HepG2 (cell line): ENCODE results near the gene IQSEC1. TPM values are rescaled to one million over a fixed set of nuclear protein-coding genes. Genes with fewer than 3 reads are reported as not detected.

Experiments
- ATAC-seq: fragments of 200-7000 bp; cut with Tn5 transposase; 3 replicates; pipeline ENCODE4 v1.9.1; 2020; ENCODE audit warnings: mild to moderate bottlenecking, moderate library complexity
- BruUV-seq: library from RNA; stranded (reverse); fragments of 400-500 nt; replicated peaks from 2 replicates; lab custom pipeline; 2021; lab: Mats Ljungman, UMichigan
- CTCF ChIA-PET: fragments of 300-600 bp; formaldehyde crosslinking; extraction: SDS; loops from one replicate; lab custom pipeline; 2021; ENCODE audit warnings: low total read pairs, inconsistent platforms, low intra/inter-chr PET ratio; lab: Yijun Ruan, JAX
- POLR2A ChIA-PET: fragments of 350-600 bp; sonication (Branson Sonifier 250); formaldehyde crosslinking; loops from one replicate; lab custom pipeline; 2020; ENCODE audit warnings: antibody characterized with exemption, inconsistent platforms; lab: Yijun Ruan, JAX
- DNase-seq: peaks from one replicate; pipeline ENCODE4 v3.0.0-alpha.2; 2015; ENCODE audit warnings: low spot score
- FAIRE-seq: peaks from 3 replicates; lab custom pipeline; 2011; peaks lifted over from hg19 to GRCh38; lab: Jason Lieb, UNC
- H2AFZ ChIP-seq: one replicate; pipeline ENCODE4 v1.6.1; 2011; ENCODE audit warnings: low read length, inconsistent platforms
- H3K27ac ChIP-seq: fragments of 300-600 bp; 3 replicates; pipeline ENCODE4 v1.8.0; 2011; ENCODE audit warnings: mixed run types, mild to moderate bottlenecking, mixed read lengths, low read length, inconsistent platforms; ENCODE audit not compliant: insufficient read depth; ENCODE audit errors: extremely low read length
- H3K27me3 ChIP-seq, 2 experiments: fragments of 200-600 bp in 1 of 2; 2 replicates in 1 of 2; 3 replicates in 1 of 2; pipeline versions ENCODE4 v1.6.0 to v1.8.0; 2011; ENCODE audit warnings: low read length in 2 of 2, mild to moderate bottlenecking in 2 of 2, moderate library complexity in 2 of 2, inconsistent platforms in 1 of 2; ENCODE audit not compliant: insufficient read depth in 2 of 2, control insufficient read depth in 1 of 2
- H3K36me3 ChIP-seq, 2 experiments: fragments of 200-600 bp in 1 of 2; replicated peaks in 1 of 2; 2 replicates in 1 of 2; 3 replicates in 1 of 2; pipeline versions ENCODE4 v1.5.1 to v1.8.0; 2011; ENCODE audit warnings: low read length in 2 of 2, inconsistent platforms in 1 of 2; ENCODE audit not compliant: insufficient read depth in 2 of 2, control insufficient read depth in 1 of 2
- H3K4me1 ChIP-seq: 2 replicates; pipeline ENCODE4 v1.5.1; 2012; ENCODE audit warnings: low read length, inconsistent platforms; ENCODE audit not compliant: insufficient read depth
- H3K4me2 ChIP-seq: 2 replicates; pipeline ENCODE4 v1.6.0; 2011; ENCODE audit warnings: low read depth, low read length, inconsistent platforms
- H3K4me3 ChIP-seq, 3 experiments: fragments of 200-600 bp in 1 of 3; sonication (generic), shearing (Covaris generic) in 1 of 3; replicated peaks in 1 of 3; 2 replicates each; pipeline ENCODE4 v1.5.1; 2011 to 2016; ENCODE audit warnings: low read length in 3 of 3, inconsistent platforms in 2 of 3, low read depth in 2 of 3, mild to moderate bottlenecking in 2 of 3, control low read depth in 1 of 3, mixed read lengths in 1 of 3; ENCODE audit not compliant: insufficient read depth in 1 of 3
- H3K79me2 ChIP-seq: one replicate; pipeline ENCODE4 v1.6.1; 2011; ENCODE audit warnings: low read length, inconsistent platforms; ENCODE audit not compliant: insufficient read depth
- H3K9ac ChIP-seq: 2 replicates; pipeline ENCODE4 v1.6.0; 2011; ENCODE audit warnings: mild to moderate bottlenecking, low read depth, low read length, inconsistent platforms; ENCODE audit not compliant: insufficient read depth
- H3K9me3 ChIP-seq: 2 replicates; pipeline ENCODE4 v1.5.1; 2012; ENCODE audit warnings: mild to moderate bottlenecking, low read length
- H4K20me1 ChIP-seq: 2 replicates; pipeline ENCODE4 v1.6.0; 2011; ENCODE audit warnings: inconsistent platforms, mild to moderate bottlenecking, low read length, moderate library complexity; ENCODE audit not compliant: insufficient read depth
- CENPT ChIP-seq: sonication (generic); formaldehyde crosslinking; IDR thresholded peaks from 2 replicates; pipeline ENCODE4 v1.8.0; 2022; ENCODE audit warnings: low read depth, mild to moderate bottlenecking, moderate library complexity, missing genetic modification reagents
- MAZ ChIP-seq, 2 experiments: sonication (generic) in 1 of 2; formaldehyde crosslinking in 1 of 2; IDR thresholded peaks; 2 replicates each; pipeline versions ENCODE4 v1.5.0 to v1.6.1; 2012 to 2020; ENCODE audit warnings: low read depth in 2 of 2, mild to moderate bottlenecking in 2 of 2, borderline replicate concordance in 1 of 2, improper control_type of control experiment in 1 of 2, low read length in 1 of 2, missing genetic modification reagents in 1 of 2, moderate library complexity in 1 of 2
- NFATC3 ChIP-seq: sonication (generic); formaldehyde crosslinking; IDR thresholded peaks from 2 replicates; pipeline ENCODE4 v1.5.1; 2020; ENCODE audit warnings: mild to moderate bottlenecking, missing genetic modification reagents
- YY1 ChIP-seq: IDR thresholded peaks from 2 replicates; pipeline ENCODE4 v1.6.1; 2011; ENCODE audit warnings: low read length, low read depth, moderate library complexity, mild to moderate bottlenecking; ENCODE audit not compliant: insufficient read depth, insufficient replicate concordance
- ZBTB3 ChIP-seq: sonication (generic); formaldehyde crosslinking; IDR thresholded peaks from 2 replicates; pipeline ENCODE4 v1.4.0; 2020; ENCODE audit warnings: low read depth, mild to moderate bottlenecking, moderate library complexity, missing genetic modification reagents, borderline replicate concordance
- ZNF788 ChIP-seq: sonication (generic); formaldehyde crosslinking; IDR thresholded peaks from 2 replicates; pipeline ENCODE4 v1.5.0; 2020; ENCODE audit warnings: mild to moderate bottlenecking, missing genetic modification reagents, borderline replicate concordance
- WGBS: methylation state at CpG from one replicate; pipeline ENCODE4 v1.1.6; 2017; ENCODE audit warnings: low lambda C conversion rate; 5-methylcytosine and 5-hydroxymethylcytosine counted together
- in situ Hi-C: cut with HindIII; loops from 2 replicates; pipeline ENCODE4 v1.10.0; 2017; ENCODE audit warnings: low pct_unique_long_range_greater_than_20kb; ENCODE audit not compliant: extremely low pct_ligation_motif_present
- intact Hi-C: fragments of 100-400 bp; cut with micrococcal nuclease; formaldehyde crosslinking; loops from one replicate; pipeline ENCODE4 v1.10.0; 2022; ENCODE audit not compliant: unreplicated experiment
- polyA plus RNA-seq, 8 experiments: library from polyadenylated mRNA; depleted of rRNA in 3 of 8; stranded (reverse) in 7 of 8; unstranded in 1 of 8; fragments of >200 nt; fragmentation: Illumina TruSeq in 4 of 8; extraction: Trizol in 4 of 8; gene quantifications; 2 replicates each; pipeline versions ENCODE4 v1.2.1 to v1.2.3, GENCODE V29; 2011 to 2016; ENCODE audit warnings: low read depth in 4 of 8, missing spikeins in 1 of 8, mixed read lengths in 1 of 8; ENCODE audit not compliant: insufficient read depth in 1 of 8
- total RNA-seq, 5 experiments: library from RNA; depleted of rRNA; stranded (reverse); fragments of >200 nt; fragmentation: Illumina TruSeq; extraction: Trizol; gene quantifications; 2 replicates each; pipeline ENCODE4 v1.2.3, GENCODE V29; 2016; ENCODE audit warnings: low read depth in 1 of 5
- TF ChIP-seq, protein P1 (sequence below): IDR thresholded peaks from 2 replicates; pipeline ENCODE4 v1.6.1; 2016
- TF ChIP-seq, protein P2 (sequence below): sonication (generic); formaldehyde crosslinking; IDR thresholded peaks from 2 replicates; pipeline ENCODE4 v1.8.0; 2022; ENCODE audit warnings: mild to moderate bottlenecking, missing genetic modification reagents, moderate library complexity
- TF ChIP-seq, protein P3 (sequence below): sonication (generic); formaldehyde crosslinking; IDR thresholded peaks from 2 replicates; pipeline ENCODE4 v1.5.1; 2020; ENCODE audit warnings: missing genetic modification reagents, mild to moderate bottlenecking, borderline replicate concordance

IQSEC1 gene
- total and polyA plus RNA-seq, 2 of the 13 experiments (the other 11 are each of a cell fraction or from before 2014, with no cell fraction given), result 17.4 to 20.2 TPM

DNA sequence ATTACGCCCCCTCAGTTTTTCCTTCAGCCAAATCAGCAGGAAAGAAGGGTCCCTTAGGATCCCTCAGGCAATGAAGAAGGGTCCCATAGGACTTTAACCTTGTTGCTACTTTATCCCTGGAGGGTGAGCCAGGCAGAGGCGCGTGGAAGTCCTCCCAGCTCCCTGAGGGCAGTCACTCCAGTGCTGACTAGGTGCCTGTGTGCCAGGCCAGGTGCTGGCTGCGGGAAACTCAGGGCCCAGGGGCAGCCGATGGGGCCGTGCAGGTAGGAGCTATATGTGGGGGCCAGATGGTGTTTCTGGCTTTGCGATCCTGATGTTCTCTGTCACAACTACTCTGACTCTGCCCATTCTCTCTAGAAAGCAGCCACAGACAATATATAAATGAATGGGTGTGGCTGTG lies 42.8 kb upstream of the IQSEC1 start (continued):
- no peak for TF ChIP-seq NFATC3 (CRISPR knock-in tag)
- TF ChIP-seq CENPT (CRISPR knock-in tag), result no peak
- TF ChIP-seq, protein P1, sequence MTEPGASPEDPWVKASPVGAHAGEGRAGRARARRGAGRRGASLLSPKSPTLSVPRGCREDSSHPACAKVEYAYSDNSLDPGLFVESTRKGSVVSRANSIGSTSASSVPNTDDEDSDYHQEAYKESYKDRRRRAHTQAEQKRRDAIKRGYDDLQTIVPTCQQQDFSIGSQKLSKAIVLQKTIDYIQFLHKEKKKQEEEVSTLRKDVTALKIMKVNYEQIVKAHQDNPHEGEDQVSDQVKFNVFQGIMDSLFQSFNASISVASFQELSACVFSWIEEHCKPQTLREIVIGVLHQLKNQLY (CRISPR knock-in tag), result no peak
- TF ChIP-seq, protein P2, sequence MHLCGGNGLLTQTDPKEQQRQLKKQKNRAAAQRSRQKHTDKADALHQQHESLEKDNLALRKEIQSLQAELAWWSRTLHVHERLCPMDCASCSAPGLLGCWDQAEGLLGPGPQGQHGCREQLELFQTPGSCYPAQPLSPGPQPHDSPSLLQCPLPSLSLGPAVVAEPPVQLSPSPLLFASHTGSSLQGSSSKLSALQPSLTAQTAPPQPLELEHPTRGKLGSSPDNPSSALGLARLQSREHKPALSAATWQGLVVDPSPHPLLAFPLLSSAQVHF (CRISPR knock-in tag), result no peak
- no peak for TF ChIP-seq ZNF788
- TF ChIP-seq, protein P3, sequence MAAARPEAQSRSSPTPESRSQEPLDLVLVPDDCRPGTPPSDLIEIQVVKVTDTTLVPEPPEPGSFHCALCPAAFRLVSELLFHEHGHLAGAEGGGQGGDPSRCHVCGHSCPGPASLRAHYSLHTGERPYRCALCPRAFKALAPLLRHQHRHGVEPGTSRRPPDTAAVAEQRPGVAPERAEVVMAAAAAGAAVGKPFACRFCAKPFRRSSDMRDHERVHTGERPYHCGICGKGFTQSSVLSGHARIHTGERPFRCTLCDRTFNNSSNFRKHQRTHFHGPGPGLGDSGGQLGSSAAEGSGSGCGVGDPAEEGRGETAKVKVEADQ (CRISPR knock-in tag), result no peak
- TF ChIP-seq, all 625 proteins: peak for 0

DNA sequence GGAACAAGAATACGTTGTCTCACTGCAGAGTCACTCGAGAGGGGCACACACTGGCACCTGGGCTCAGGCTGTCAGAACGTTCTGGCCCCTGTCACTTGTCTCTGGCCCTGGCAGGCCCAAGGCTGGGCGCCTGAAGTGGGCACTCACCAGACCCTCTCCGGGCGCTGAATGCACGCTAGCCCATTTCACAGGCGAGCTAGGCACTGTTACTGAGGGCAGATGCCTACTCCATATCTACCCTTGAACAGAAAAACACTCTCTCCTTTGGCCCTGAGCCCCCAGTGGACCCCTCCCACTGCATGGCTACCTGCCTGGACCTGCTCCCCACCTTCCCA lies 42.3 kb upstream of the IQSEC1 start:
- FAIRE-seq (no peak), ATAC-seq (no peak), DNase-seq (no peak)
- 97% methylated on average over 5 of the region's 8 CpGs for WGBS
- H2AFZ ChIP-seq, result no peak overlapping the region
- no peaks in the 10 kb centered on the region for H3K27me3 ChIP-seq
- no peak overlapping the region for H3K4me3 ChIP-seq
- no peaks in the 10 kb centered on the region for H3K79me2 ChIP-seq
- H3K9ac ChIP-seq, result no peak overlapping the region
- no peaks in the 10 kb centered on the region for H3K36me3 ChIP-seq
- TF ChIP-seq YY1 (no peak), MAZ (IDR thresholded peaks at IDR 0.05; ENCODE audit: borderline replicate concordance, low read depth, low read length) (no peak), MAZ (CRISPR knock-in tag; IDR thresholded peaks at IDR 0.05; ENCODE audit: low read depth) (no peak), ZBTB3 (CRISPR knock-in tag) (no peak)
- in situ Hi-C loops, result no loop called here
- intact Hi-C loops, result no loop called here
- no peaks in the 10 kb centered on the region for H3K9me3 ChIP-seq
- peaks cover 21% of the 10 kb centered on the region for H3K4me1 ChIP-seq
- POLR2A ChIA-PET, result no interaction called here
- no peak overlapping the region for H3K27ac ChIP-seq
- CTCF ChIA-PET, result no interaction called here
- H3K4me2 ChIP-seq, result no peak overlapping the region
- BruUV-seq, result no TSS peak
- peaks cover 22% of the 10 kb centered on the region; the same call in 1 of the 2 replicates for H4K20me1 ChIP-seq
